Measurements from ENCODE around the gene NTNG1. TPM values are rescaled to one million over a fixed set of nuclear protein-coding genes. Genes with fewer than 3 reads are reported as not detected.

The NTNG1 gene
- total RNA-seq, 2 donors from 2014 or later: 0.26 to 4.9 TPM

GRCh38 chr1:107116306-107116790 is 24.5 kb upstream of the NTNG1 start:
- intact Hi-C loops (cut with DNase I): no loop called here
- H3K36me3 ChIP-seq (replicated peaks in 1 of 2; ENCODE audit: insufficient read depth in 1 of 2, low read depth in 2 of 2): no peaks in the 10 kb centered on the region
- no peak for ATAC-seq

DNA sequence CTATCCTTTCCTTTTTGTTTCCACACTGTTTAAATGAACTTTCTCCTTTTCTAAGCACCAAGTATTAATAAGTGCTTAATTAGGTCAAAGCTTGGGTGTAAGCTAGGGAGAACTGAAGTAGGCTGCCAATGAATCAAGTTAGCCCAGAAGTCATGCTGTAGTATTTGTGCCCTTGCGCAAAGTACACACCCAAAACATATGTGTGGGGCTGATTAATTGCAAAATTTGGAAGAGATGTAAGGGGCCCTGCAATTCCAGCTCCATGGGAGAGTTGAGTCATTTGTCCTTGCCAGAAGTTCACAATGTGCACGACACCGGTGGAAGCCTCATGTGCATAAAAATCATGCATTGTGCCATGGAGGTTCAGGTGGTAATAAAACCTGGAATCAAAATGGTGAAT is 18.6 kb upstream of the NTNG1 start:
- DNase-seq (no peak), ATAC-seq (no peak)
- intact Hi-C loops (cut with DNase I): no loop called here
- Histone ChIP-seq H3K4me1 (no peaks in the 10 kb centered on the region), H3K4me3 (no peak overlapping the region), H3K9me3 (no peaks in the 10 kb centered on the region), H3K27me3 (no peaks in the 10 kb centered on the region), H3K36me3 (replicated peaks in 1 of 2; ENCODE audit: insufficient read depth in 1 of 2, low read depth in 2 of 2) (no peaks in the 10 kb centered on the region), H3K27ac (no peak overlapping the region)
- no peak for TF ChIP-seq CTCF (IDR thresholded peaks at IDR 0.05)
- no peak for TF ChIP-seq POLR2A (IDR thresholded peaks at IDR 0.05)
- WGBS, 2 donors: 80 to 85% methylated on average over 3 of the region's 3 CpGs

More at GRCh38 chr1:107116306-107116790, 24.5 kb upstream of the NTNG1 start:
- Histone ChIP-seq H3K9me3 (no peaks in the 10 kb centered on the region), H3K4me1 (no peaks in the 10 kb centered on the region), H3K4me3 (no peak overlapping the region), H3K27ac (no peak overlapping the region), H3K27me3 (no peaks in the 10 kb centered on the region)
- no peak for DNase-seq
- TF ChIP-seq CTCF (IDR thresholded peaks at IDR 0.05) (no peak), POLR2A (IDR thresholded peaks at IDR 0.05) (no peak)

DNA sequence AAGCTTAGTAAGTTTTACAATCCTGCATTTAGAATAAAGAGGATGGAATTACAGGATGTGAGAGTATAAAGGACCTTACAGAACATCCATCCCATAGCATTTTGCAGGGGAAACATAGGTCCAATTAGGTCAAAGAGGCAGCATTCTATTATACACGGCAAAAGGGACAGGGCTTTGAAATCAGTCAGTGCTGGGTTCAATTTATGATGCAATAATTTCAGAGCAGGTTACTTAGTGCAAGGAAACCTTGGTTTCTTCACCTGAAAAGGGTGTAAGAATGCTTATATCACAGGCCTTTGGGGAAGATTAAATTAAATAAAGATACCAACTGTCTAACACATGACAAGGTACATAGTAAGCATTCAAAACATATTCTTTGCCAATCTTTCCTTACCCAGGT is 17.1 kb upstream of the NTNG1 start:
- H3K4me3 ChIP-seq: no peak overlapping the region
- ATAC-seq: no peak
- TF ChIP-seq CTCF (IDR thresholded peaks at IDR 0.05): no peak
- TF ChIP-seq POLR2A (IDR thresholded peaks at IDR 0.05): no peak
- DNase-seq: no peak
- H3K27me3 ChIP-seq: no peaks in the 10 kb centered on the region
- intact Hi-C loops (cut with DNase I): no loop called here
- no peaks in the 10 kb centered on the region for H3K9me3 ChIP-seq
- no peaks in the 10 kb centered on the region for H3K36me3 ChIP-seq (replicated peaks in 1 of 2; ENCODE audit: insufficient read depth in 1 of 2, low read depth in 2 of 2)
- WGBS, 2 donors: 53 to 65% methylated on average over 1 of the region's 1 CpG
- H3K27ac ChIP-seq: no peak overlapping the region
- no peaks in the 10 kb centered on the region for H3K4me1 ChIP-seq

DNA sequence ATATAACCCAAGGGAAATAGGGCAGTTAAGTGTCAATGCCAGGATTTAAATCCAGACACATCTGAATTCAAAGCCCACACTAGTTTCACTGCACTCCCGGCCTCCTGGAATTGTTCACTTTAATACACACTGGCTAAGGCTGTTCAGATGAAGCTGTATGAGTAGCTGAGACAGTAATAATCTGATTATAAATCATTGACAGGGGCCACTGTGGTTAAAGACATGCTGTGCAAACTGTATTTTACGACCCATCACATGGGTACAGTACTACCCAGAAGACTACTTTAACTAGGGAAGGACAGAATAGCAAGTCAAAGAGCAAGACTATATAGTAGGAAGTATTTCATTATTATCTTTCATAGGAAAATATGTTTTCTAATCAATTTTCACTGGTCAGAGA is 16.1 kb upstream of the NTNG1 start:
- Histone ChIP-seq H3K27me3 (no peaks in the 10 kb centered on the region), H3K27ac (no peak overlapping the region), H3K9me3 (no peaks in the 10 kb centered on the region), H3K36me3 (replicated peaks in 1 of 2; ENCODE audit: insufficient read depth in 1 of 2, low read depth in 2 of 2) (no peaks in the 10 kb centered on the region), H3K4me3 (no peak overlapping the region), H3K4me1 (no peaks in the 10 kb centered on the region)
- 34 to 50% methylated on average over 2 of the region's 2 CpGs for WGBS, 2 donors
- TF ChIP-seq CTCF (IDR thresholded peaks at IDR 0.05): no peak
- no peak for TF ChIP-seq POLR2A (IDR thresholded peaks at IDR 0.05)
- intact Hi-C loops (cut with DNase I): no loop called here
- ATAC-seq (no peak), DNase-seq (no peak)

- H3K9me3 ChIP-seq: no peaks in the 10 kb centered on the region
- no peak for ATAC-seq
- H3K27ac ChIP-seq: no peak overlapping the region
- 40 to 70% methylated on average over 1 of the region's 1 CpG for WGBS, 2 donors
- TF ChIP-seq POLR2A (IDR thresholded peaks at IDR 0.05): no peak
- no peak for TF ChIP-seq CTCF (IDR thresholded peaks at IDR 0.05)
- H3K27me3 ChIP-seq: peaks cover 0 to 1% of the 10 kb centered on the region in 2 donors
- H3K4me3 ChIP-seq: no peak overlapping the region
- no peaks in the 10 kb centered on the region for H3K36me3 ChIP-seq (replicated peaks in 1 of 2; ENCODE audit: insufficient read depth in 1 of 2, low read depth in 2 of 2)
- intact Hi-C loops (cut with DNase I): no loop called here
- DNase-seq: no peak
- no peaks in the 10 kb centered on the region for H3K4me1 ChIP-seq
Observed at GRCh38 chr1:107132195-107132594, 8.6 kb upstream of the NTNG1 start.
